Mesenchymal stem cell (in vitro differentiated cells and primary cell): Measurements from ENCODE around the gene TRAM2.
A peak's percentile ranks its signal among the peaks of the same experiment; 100 is the strongest.

Experiments
- DNase-seq: peaks from one replicate; pipeline ENCODE4 v3.0.0-alpha.2; 2013
- H2AFZ ChIP-seq: one replicate; pipeline ENCODE4 v1.6.1; 2013; ENCODE audit warnings: low read depth, mild to moderate bottlenecking, control low read depth, inconsistent platforms, low read length, moderate library complexity
- H2AK5ac ChIP-seq: 2 replicates; pipeline ENCODE4 v1.6.1; 2013; ENCODE audit warnings: low read length, moderate library complexity, mild to moderate bottlenecking, inconsistent platforms; ENCODE audit not compliant: severe bottlenecking
- H2BK120ac ChIP-seq: one replicate; pipeline ENCODE4 v1.6.1; 2013; ENCODE audit warnings: low read depth, mild to moderate bottlenecking, inconsistent platforms, low read length, moderate library complexity
- H2BK12ac ChIP-seq, 2 experiments: one replicate each; pipeline ENCODE4 v1.6.1; 2013; ENCODE audit warnings: inconsistent platforms in 2 of 2, low read length in 2 of 2, mild to moderate bottlenecking in 2 of 2, moderate library complexity in 2 of 2, control low read depth in 1 of 2
- H2BK15ac ChIP-seq: one replicate; pipeline ENCODE4 v1.6.1; 2013; ENCODE audit warnings: mild to moderate bottlenecking, low read depth, inconsistent platforms; ENCODE audit not compliant: poor library complexity, severe bottlenecking
- H2BK5ac ChIP-seq: 2 replicates; pipeline ENCODE4 v1.6.1; 2013; ENCODE audit warnings: low read depth, mild to moderate bottlenecking, low read length, control low read depth, inconsistent platforms; ENCODE audit not compliant: poor library complexity, severe bottlenecking
- H3K14ac ChIP-seq, 2 experiments: one replicate each; pipeline ENCODE4 v1.6.1; 2013; ENCODE audit warnings: inconsistent platforms in 2 of 2, low read length in 2 of 2, control low read depth in 1 of 2, mild to moderate bottlenecking in 1 of 2, moderate library complexity in 1 of 2
- H3K18ac ChIP-seq, 2 experiments: one replicate each; pipeline ENCODE4 v1.6.1; 2013; ENCODE audit warnings: inconsistent platforms in 2 of 2, low read length in 2 of 2, control low read depth in 1 of 2, low read depth in 1 of 2, mild to moderate bottlenecking in 1 of 2
- H3K23ac ChIP-seq, 2 experiments: one replicate each; pipeline ENCODE4 v1.6.1; 2013; ENCODE audit warnings: inconsistent platforms in 2 of 2, low read length in 2 of 2, mild to moderate bottlenecking in 2 of 2, moderate library complexity in 2 of 2, control low read depth in 1 of 2
- H3K27ac ChIP-seq: 2 replicates; pipeline ENCODE4 v1.5.1; 2013; ENCODE audit warnings: mild to moderate bottlenecking, moderate library complexity, low read length, control low read depth, inconsistent platforms; ENCODE audit not compliant: poor library complexity, severe bottlenecking
- H3K27me3 ChIP-seq, 2 experiments: 2 replicates each; pipeline versions ENCODE4 v1.6.1 to v1.7.0; 2013; ENCODE audit warnings: low read length in 2 of 2, mild to moderate bottlenecking in 2 of 2, moderate library complexity in 2 of 2, control low read depth in 1 of 2, inconsistent platforms in 1 of 2; ENCODE audit not compliant: control insufficient read depth in 1 of 2, insufficient read depth in 1 of 2
- H3K36me3 ChIP-seq, 2 experiments: 2 replicates each; pipeline versions ENCODE4 v1.6.1 to v1.7.0; 2013; ENCODE audit warnings: low read length in 2 of 2, control low read depth in 1 of 2, inconsistent platforms in 1 of 2, low read depth in 1 of 2, mild to moderate bottlenecking in 1 of 2; ENCODE audit not compliant: insufficient read depth in 2 of 2, control insufficient read depth in 1 of 2
- H3K4ac ChIP-seq, 2 experiments: one replicate each; pipeline ENCODE4 v1.6.1; 2013; ENCODE audit warnings: inconsistent platforms in 2 of 2, low read length in 2 of 2, mild to moderate bottlenecking in 2 of 2, moderate library complexity in 2 of 2, control low read depth in 1 of 2, low read depth in 1 of 2
- H3K4me1 ChIP-seq: 2 replicates; pipeline ENCODE4 v1.6.1; 2013; ENCODE audit warnings: low read depth, low read length, control low read depth; ENCODE audit not compliant: control insufficient read depth, insufficient read depth
- H3K4me2 ChIP-seq: 2 replicates; pipeline ENCODE4 v1.6.1; 2013; ENCODE audit warnings: low read length, mild to moderate bottlenecking, inconsistent platforms; ENCODE audit not compliant: poor library complexity, severe bottlenecking
- H3K4me3 ChIP-seq, 2 experiments: 2 replicates each; pipeline versions ENCODE4 v1.5.1 to v1.7.0; 2013; ENCODE audit warnings: low read length in 2 of 2, mild to moderate bottlenecking in 2 of 2, control low read depth in 1 of 2, low read depth in 1 of 2; ENCODE audit not compliant: insufficient read depth in 1 of 2
- H3K79me1 ChIP-seq: replicated peaks from 2 replicates; pipeline ENCODE4 v1.6.1; 2013; ENCODE audit warnings: mild to moderate bottlenecking, control low read depth, low read length, inconsistent platforms; ENCODE audit not compliant: poor library complexity, severe bottlenecking
- H3K9ac ChIP-seq: 2 replicates; pipeline ENCODE4 v1.7.0; 2013; ENCODE audit warnings: mild to moderate bottlenecking, low read length, moderate library complexity
- H3K9me3 ChIP-seq: 2 replicates; pipeline ENCODE4 v1.7.0; 2013; ENCODE audit warnings: mild to moderate bottlenecking, low read length; ENCODE audit not compliant: control insufficient read depth
- H4K8ac ChIP-seq: one replicate; pipeline ENCODE4 v1.6.1; 2013; ENCODE audit warnings: inconsistent platforms, mild to moderate bottlenecking, low read length, moderate library complexity
- H4K91ac ChIP-seq: one replicate; pipeline ENCODE4 v1.6.1; 2013; ENCODE audit warnings: mild to moderate bottlenecking, low read length, inconsistent platforms
- WGBS: methylation state at CpG from one replicate; pipeline ENCODE4 v1.1.7; 2013; ENCODE audit warnings: mixed read lengths; 5-methylcytosine and 5-hydroxymethylcytosine counted together

Gene TRAM2

GRCh38 chr6:52560462-52560861, 16.4 kb downstream of the TRAM2 start:
- no peak overlapping the region for H2AFZ ChIP-seq
- H3K18ac ChIP-seq: no peak overlapping the region
- H3K23ac ChIP-seq: no peak overlapping the region
- peaks cover 12 to 36% of the 10 kb centered on the region in 2 experiments for H3K36me3 ChIP-seq
- no peak overlapping the region for H2AK5ac ChIP-seq
- H3K4me2 ChIP-seq: no peak overlapping the region
- H4K8ac ChIP-seq: no peak overlapping the region
- H2BK5ac ChIP-seq: no peak overlapping the region
- peak overlapping the region; percentile 57 for H3K9ac ChIP-seq
- peaks cover 17% of the 10 kb centered on the region for H3K4me1 ChIP-seq
- H2BK12ac ChIP-seq: no peak overlapping the region
- 78% methylated on average over 5 of the region's 5 CpGs for WGBS
- no peak overlapping the region for H2BK15ac ChIP-seq
- H3K14ac ChIP-seq: no peak overlapping the region
- H3K9me3 ChIP-seq: no peaks in the 10 kb centered on the region
- no peak overlapping the region for H3K4ac ChIP-seq
- H4K91ac ChIP-seq: no peak overlapping the region
- no peak overlapping the region for H3K27ac ChIP-seq
- peak; percentile 53 for DNase-seq
- no peak overlapping the region for H3K4me3 ChIP-seq
- no peak overlapping the region for H2BK120ac ChIP-seq
- H3K79me1 ChIP-seq: no peaks in the 10 kb centered on the region
- H3K27me3 ChIP-seq: no peaks in the 10 kb centered on the region

GRCh38 chr6:52558266-52559000, 18.4 kb downstream of the TRAM2 start:
- Histone ChIP-seq H2BK15ac (no peak overlapping the region), H4K8ac (no peak overlapping the region), H3K14ac (no peak overlapping the region), H3K36me3 (peaks cover 5 to 25% of the 10 kb centered on the region in 2 experiments), H3K27ac (peak overlapping the region; percentile 79), H2AK5ac (no peak overlapping the region), H3K4me2 (no peak overlapping the region), H2BK120ac (no peak overlapping the region), H3K27me3 (no peaks in the 10 kb centered on the region), H3K9ac (peak overlapping the region; percentile 45), H2BK12ac (peak overlapping the region in 1 of 2 experiments; percentile 57), H4K91ac (no peak overlapping the region), H3K4me1 (peaks cover 20% of the 10 kb centered on the region), H3K4me3 (peak overlapping the region in 1 of 2 experiments; percentile 52), H3K4ac (no peak overlapping the region), H3K79me1 (no peaks in the 10 kb centered on the region), H2BK5ac (peak overlapping the region; percentile 3), H3K23ac (no peak overlapping the region), H3K9me3 (no peaks in the 10 kb centered on the region), H2AFZ (no peak overlapping the region), H3K18ac (no peak overlapping the region)
- peak; percentile 76 for DNase-seq
- 64% methylated on average over 4 of the region's 6 CpGs for WGBS

- Histone ChIP-seq H3K14ac (no peak overlapping the region), H2AFZ (no peak overlapping the region), H3K4me3 (peak overlapping the region in 1 of 2 experiments; percentile 52), H3K9ac (peak overlapping the region; percentile 45), H3K4me2 (no peak overlapping the region), H3K27me3 (no peaks in the 10 kb centered on the region), H2AK5ac (peak overlapping the region; percentile 58), H4K91ac (no peak overlapping the region), H3K79me1 (no peaks in the 10 kb centered on the region), H2BK15ac (no peak overlapping the region), H2BK120ac (no peak overlapping the region), H3K18ac (peak overlapping the region in 1 of 2 experiments; percentile 34), H3K4me1 (peaks cover 23% of the 10 kb centered on the region), H2BK12ac (peak overlapping the region in 1 of 2 experiments; percentile 57), H3K4ac (peak overlapping the region in 1 of 2 experiments; percentile 13), H3K27ac (peak overlapping the region; percentile 79), H3K23ac (no peak overlapping the region), H4K8ac (no peak overlapping the region), H3K36me3 (peaks cover 5 to 20% of the 10 kb centered on the region in 2 experiments), H3K9me3 (no peaks in the 10 kb centered on the region), H2BK5ac (peak overlapping the region; percentile 3)
- DNase-seq: peak; percentile 78
- 71% methylated on average over 8 of the region's 11 CpGs for WGBS
These were observed 19.2 kb downstream of the TRAM2 start for GRCh38 chr6:52557389-52558265.
